ENCODE results near the gene SELP. TPM values are rescaled to one million over a fixed set of nuclear protein-coding genes. Genes with fewer than 3 reads are reported as not detected.

The SELP gene
- polyA plus RNA-seq, 3 donors from 2014 or later = 0.66 to 1.4 TPM; not detected in 1

DNA sequence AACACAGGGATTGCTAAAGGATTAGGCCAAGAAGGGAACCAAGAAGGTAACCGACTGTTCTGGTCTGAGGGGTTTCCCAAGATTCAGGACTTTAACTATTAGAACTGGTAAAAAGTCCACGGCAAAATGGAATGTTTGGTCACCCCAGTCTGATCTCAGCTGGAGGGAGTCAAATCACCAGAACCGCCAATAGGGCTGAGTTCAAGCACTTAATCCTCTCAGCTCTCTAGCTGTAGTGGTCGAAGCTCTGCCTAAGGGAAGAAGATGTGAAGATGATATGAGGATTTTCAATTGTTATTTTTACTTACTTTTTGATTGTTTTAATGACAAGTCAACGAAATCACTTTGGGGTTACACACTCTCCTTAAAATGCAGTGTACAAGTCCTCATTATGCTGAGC, 72.8 kb downstream of the SELP start:
- Mint-ChIP-seq H3K4me1 (no peaks in the 10 kb centered on the region), H3K4me3 (no peak overlapping the region), H3K27me3 (ENCODE audit: low read depth in 3 of 3) (peaks cover 1 to 5% (median 4%) of the 10 kb centered on the region in 3 donors), H3K36me3 (no peaks in the 10 kb centered on the region), H3K27ac (no peak overlapping the region), H3K9me3 (no peaks in the 10 kb centered on the region)
- DNase-seq = no peak

DNA sequence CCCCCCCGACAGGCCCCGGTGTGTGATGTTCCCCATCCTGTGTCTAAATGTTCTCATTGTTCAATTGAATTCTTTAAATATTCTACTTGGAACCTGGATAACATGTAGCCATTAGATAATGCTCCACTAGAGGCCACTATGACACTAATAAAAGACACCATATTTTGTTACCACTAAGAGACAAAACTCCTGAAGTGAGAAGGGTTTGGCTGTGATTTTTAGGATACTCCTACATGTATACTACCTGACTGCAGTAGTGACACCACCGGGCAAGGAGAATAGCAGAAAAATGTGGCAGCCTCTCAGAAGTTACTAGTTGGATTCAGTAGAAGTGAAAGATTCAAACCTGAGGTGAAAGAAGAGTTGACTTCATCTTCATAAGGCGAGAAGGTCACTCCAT, 79.6 kb downstream of the SELP start:
- no peak overlapping the region for H3K4me3 Mint-ChIP-seq
- no peaks in the 10 kb centered on the region for H3K36me3 Mint-ChIP-seq
- H3K9me3 Mint-ChIP-seq = no peaks in the 10 kb centered on the region
- no peaks in the 10 kb centered on the region for H3K4me1 Mint-ChIP-seq
- peak; percentile 28 to 48 (median 43) for DNase-seq
- H3K27me3 Mint-ChIP-seq (ENCODE audit: low read depth in 3 of 3) = no peaks in the 10 kb centered on the region
- H3K27ac Mint-ChIP-seq = no peak overlapping the region

DNA sequence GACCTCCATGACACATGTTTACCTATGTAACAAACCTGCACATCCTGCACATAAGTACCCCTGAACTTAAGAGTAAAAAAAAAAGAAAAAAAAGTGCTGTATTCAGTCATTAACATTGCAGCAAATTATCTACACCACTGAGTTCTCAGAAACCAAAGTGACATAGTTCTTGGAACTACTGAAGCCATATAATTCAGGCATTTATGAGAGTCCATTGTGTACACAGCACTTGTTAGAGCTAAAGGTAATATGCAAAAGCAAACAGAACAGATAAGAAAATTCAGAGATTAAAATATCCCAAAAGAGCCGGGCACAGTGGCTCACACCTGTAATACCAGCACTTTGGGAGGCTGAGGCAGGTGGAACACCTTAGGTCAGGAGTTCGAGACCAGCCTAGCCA, 81.6 kb downstream of the SELP start:
- no peaks in the 10 kb centered on the region for H3K36me3 Mint-ChIP-seq
- H3K27me3 Mint-ChIP-seq (ENCODE audit: low read depth in 3 of 3) = peaks cover 0 to 5% (median 0%) of the 10 kb centered on the region in 3 donors
- no peak for DNase-seq
- H3K27ac Mint-ChIP-seq = no peak overlapping the region
- no peaks in the 10 kb centered on the region for H3K9me3 Mint-ChIP-seq
- no peak overlapping the region for H3K4me3 Mint-ChIP-seq
- no peaks in the 10 kb centered on the region for H3K4me1 Mint-ChIP-seq

DNA sequence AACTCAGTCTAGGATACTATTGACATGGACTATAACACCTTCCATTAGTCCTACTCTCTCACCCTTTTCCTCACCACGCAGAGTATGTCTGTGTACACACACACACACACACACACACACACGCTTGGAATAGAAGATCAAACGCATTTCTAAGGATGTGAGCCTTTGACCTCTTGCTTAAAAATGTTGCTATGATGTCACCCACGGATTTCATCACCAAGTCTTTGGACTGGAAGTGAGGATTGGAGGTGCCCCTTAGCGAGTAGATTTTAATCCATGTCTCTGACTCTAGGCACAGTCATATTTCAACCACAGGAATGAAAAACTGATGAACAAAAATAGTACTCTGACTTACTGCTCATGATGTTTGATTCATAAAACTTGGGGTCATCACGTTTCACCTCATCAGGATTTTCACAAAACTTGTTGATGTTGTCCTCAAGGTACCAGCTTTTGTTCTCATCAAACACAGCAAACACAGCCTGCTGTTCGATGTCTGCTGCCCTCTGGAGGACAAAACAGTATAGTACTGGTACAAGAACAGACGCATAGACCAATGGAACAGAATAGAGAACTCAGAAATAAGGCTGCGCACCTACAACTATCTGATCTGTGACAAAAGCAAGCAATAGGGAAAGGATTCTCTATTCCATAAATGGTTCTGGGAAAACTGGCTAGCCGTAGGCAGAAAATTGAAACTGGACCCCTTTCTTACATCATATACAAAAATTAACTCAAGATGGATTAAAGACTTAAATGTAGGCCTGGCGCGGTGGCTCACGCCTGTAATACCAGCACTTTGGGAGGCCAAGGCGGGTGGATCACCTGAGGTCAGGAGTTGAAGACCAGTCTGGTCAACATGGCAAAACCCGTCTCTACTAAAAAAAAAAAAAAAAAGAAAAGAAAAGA, 83.6 kb downstream of the SELP start:
- no peak overlapping the region for H3K27ac Mint-ChIP-seq
- no peaks in the 10 kb centered on the region for H3K36me3 Mint-ChIP-seq
- no peak overlapping the region for H3K4me3 Mint-ChIP-seq
- no peaks in the 10 kb centered on the region for H3K4me1 Mint-ChIP-seq
- H3K27me3 Mint-ChIP-seq (ENCODE audit: low read depth in 3 of 3) = peaks cover 0 to 9% (median 2%) of the 10 kb centered on the region in 3 donors
- no peaks in the 10 kb centered on the region for H3K9me3 Mint-ChIP-seq
- peak; percentile 52 to 68 (median 59) for DNase-seq

DNA sequence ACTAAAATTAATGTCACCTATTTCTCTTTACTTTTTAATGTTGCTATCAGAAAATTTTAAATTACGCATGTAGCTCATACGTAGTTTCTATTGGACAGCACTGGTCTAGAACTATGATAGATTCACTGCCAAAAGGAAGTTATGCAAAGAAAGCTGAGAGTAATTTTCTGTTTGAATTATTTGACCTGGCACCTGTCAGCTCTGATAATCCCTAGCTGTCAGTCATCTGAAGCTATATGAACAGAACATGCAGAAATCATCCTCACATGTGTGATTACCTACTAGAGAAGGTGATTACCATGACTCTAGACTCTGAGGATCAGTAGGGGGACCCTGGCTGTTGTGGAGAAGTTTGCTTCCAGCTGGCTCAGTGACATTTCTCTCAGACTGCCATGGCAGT, 84.5 kb downstream of the SELP start:
- peaks cover 0 to 9% (median 2%) of the 10 kb centered on the region in 3 donors for H3K27me3 Mint-ChIP-seq (ENCODE audit: low read depth in 3 of 3)
- no peaks in the 10 kb centered on the region for H3K4me1 Mint-ChIP-seq
- H3K27ac Mint-ChIP-seq = no peak overlapping the region
- no peak overlapping the region for H3K4me3 Mint-ChIP-seq
- H3K36me3 Mint-ChIP-seq = no peaks in the 10 kb centered on the region
- no peak for DNase-seq
- H3K9me3 Mint-ChIP-seq = no peaks in the 10 kb centered on the region

DNA sequence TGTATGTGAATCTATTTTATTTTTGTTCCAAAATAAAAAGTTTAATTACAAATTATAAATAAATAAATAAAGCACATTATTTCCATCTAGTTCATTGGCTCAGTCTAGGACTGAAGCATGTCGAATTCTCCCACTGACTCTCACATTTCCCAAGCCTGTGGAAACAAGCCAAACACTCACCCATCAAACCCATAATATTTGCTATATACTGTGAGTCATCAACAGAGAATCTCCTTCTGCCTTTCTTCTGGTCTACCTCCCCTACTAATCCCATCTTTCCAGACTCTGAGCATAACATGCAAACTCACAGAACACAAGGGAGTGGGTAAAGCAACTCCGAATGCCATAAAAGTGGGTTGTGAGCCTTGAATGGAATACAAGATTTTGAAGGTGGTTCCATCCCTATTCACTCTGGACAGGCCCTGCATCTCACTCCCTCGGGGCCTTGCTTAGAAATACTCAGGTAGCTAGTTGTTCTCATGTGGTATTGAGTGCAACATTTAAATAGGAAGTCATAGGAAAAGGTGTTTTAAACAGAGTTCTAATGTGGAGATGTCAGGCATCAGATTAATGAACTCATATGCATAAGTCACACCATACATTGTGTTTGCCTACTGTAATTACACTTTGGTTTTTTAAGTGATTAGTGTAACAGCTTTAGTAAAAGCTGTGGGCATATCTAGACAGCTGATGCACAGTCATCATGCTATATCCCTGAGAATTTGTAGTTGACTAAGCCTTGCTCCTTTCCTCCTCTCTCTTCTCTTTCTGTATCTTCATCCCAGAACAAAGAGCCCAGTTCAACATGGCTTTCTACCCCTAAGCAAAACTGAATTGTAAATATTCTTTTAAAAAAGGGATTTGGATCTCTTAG, 90.7 kb downstream of the SELP start:
- peaks cover 3 to 14% (median 3%) of the 10 kb centered on the region in 3 donors for H3K27me3 Mint-ChIP-seq (ENCODE audit: low read depth in 3 of 3)
- no peaks in the 10 kb centered on the region for H3K36me3 Mint-ChIP-seq
- H3K4me3 Mint-ChIP-seq = no peak overlapping the region
- DNase-seq = no peak
- H3K27ac Mint-ChIP-seq = no peak overlapping the region
- no peaks in the 10 kb centered on the region for H3K4me1 Mint-ChIP-seq
- no peaks in the 10 kb centered on the region for H3K9me3 Mint-ChIP-seq

Other genes with a start within 250 kb of the SELP start
- gene CCDC181, start 202.7 kb downstream of the SELP start, polyA plus RNA-seq = not detected
- gene SLC19A2, start 144.2 kb downstream of the SELP start, polyA plus RNA-seq = 1 to 10 TPM in 1 of 3 donors, under 1 TPM in 2; 0.38 to 2.4 (median 0.51) TPM
- 1 to 10 TPM in 1 of 3 donors, under 1 TPM in 2; 0.08 to 1.3 (median 0.09) TPM for gene F5, start 43.6 kb downstream of the SELP start, polyA plus RNA-seq
- 1,000 to 10,000 TPM; 1,217 to 1,884 (median 1,329) TPM for gene SELL, start 81.5 kb upstream of the SELP start, polyA plus RNA-seq
- gene SELE, start 104.0 kb upstream of the SELP start, polyA plus RNA-seq = not detected
- gene METTL18, start 164.8 kb upstream of the SELP start, polyA plus RNA-seq = 10 to 100 TPM; 18.8 to 27.3 (median 22.7) TPM